HEK293 (cell line): ENCODE data around the gene GALNT13.

Experiments used
- CTCF ChIP-seq: fragments of 450-650 bp; formaldehyde crosslinking; IDR thresholded peaks from 2 replicates; pipeline ENCODE4 v1.5.1; 2016; ENCODE audit warnings: missing biosample characterization, missing genetic modification characterization
- GLI4 ChIP-seq: fragments of 450-650 bp; formaldehyde crosslinking; IDR thresholded peaks from 2 replicates; pipeline ENCODE4 v1.5.1; 2016; ENCODE audit warnings: missing biosample characterization, missing genetic modification characterization
- YY1 ChIP-seq: fragments of 450-650 bp; formaldehyde crosslinking; IDR thresholded peaks from 2 replicates; pipeline ENCODE4 v1.5.1; 2018; ENCODE audit warnings: missing biosample characterization, missing genetic modification characterization
- ZFP37 ChIP-seq: fragments of 450-650 bp; formaldehyde crosslinking; IDR thresholded peaks from 2 replicates; pipeline ENCODE4 v1.5.1; 2016; ENCODE audit warnings: missing biosample characterization, missing genetic modification characterization
- ZNF549 ChIP-seq: fragments of 450-650 bp; IDR thresholded peaks from 2 replicates; pipeline ENCODE4 v1.5.1; 2018; ENCODE audit warnings: missing biosample characterization, missing genetic modification characterization, mild to moderate bottlenecking, inconsistent platforms, moderate library complexity

GRCh38 chr2:154170400-154170799 lies 298.7 kb downstream of the GALNT13 start:
- TF ChIP-seq CTCF (tag by site-specific recombination), result no peak
- no peak for TF ChIP-seq YY1
- no peak for TF ChIP-seq ZNF549 (tag by site-specific recombination)
- no peak for TF ChIP-seq ZFP37 (tag by site-specific recombination)
- no peak for TF ChIP-seq GLI4 (tag by site-specific recombination)
